Activated T-cell treated with anti-CD3 and anti-CD28 coated beads, Interleukin-2, amount 50 U/mL, for 24 hours (primary cell): Measurements from ENCODE around the gene THTPA.
A peak's percentile ranks its signal among the peaks of the same experiment; 100 is the strongest.

Experiments
- DNase-seq: peaks from one replicate; pipeline ENCODE4 v3.0.0-alpha.2; 2020
- H3K27ac Mint-ChIP-seq: 2 replicates; pipeline ENCODE4 v1.8.0; 2020; ENCODE audit warnings: mild to moderate bottlenecking, mixed read lengths
- H3K27me3 Mint-ChIP-seq: 2 replicates; pipeline ENCODE4 v1.8.0; 2020; ENCODE audit warnings: mixed read lengths
- H3K36me3 Mint-ChIP-seq: 2 replicates; pipeline ENCODE4 v1.8.0; 2020; ENCODE audit warnings: low read depth, mixed read lengths
- H3K4me1 Mint-ChIP-seq: 2 replicates; pipeline ENCODE4 v1.8.0; 2020; ENCODE audit warnings: low read depth, mixed read lengths
- H3K4me3 Mint-ChIP-seq: 2 replicates; pipeline ENCODE4 v1.8.0; 2020; ENCODE audit warnings: mild to moderate bottlenecking, moderate library complexity, mixed read lengths
- H3K9me3 Mint-ChIP-seq: 2 replicates; pipeline ENCODE4 v1.8.0; 2020; ENCODE audit warnings: mixed read lengths

Gene THTPA

DNA sequence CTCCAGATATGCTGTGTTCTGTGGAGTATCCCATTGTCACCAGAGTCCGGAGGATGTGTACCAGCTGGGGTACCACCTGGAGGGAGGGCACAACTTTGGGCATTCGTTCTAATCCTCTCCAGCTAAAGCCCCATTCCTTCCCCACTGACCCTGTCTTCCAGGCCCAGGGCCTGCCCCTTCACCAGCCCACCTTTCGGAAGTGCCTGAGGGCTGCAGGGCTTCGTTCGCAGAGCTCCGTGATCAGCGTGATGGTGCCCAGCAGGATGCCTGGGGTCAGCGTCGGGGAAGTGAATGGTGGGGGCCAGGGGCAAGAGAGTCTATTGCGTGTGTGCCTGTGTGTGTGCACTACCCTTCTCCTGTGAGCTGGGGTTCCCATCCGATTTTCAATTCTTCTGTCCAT lies 9.6 kb downstream of the THTPA start:
- DNase-seq, result no peak
- H3K9me3 Mint-ChIP-seq, result no peaks in the 10 kb centered on the region
- peaks cover 70% of the 10 kb centered on the region for H3K36me3 Mint-ChIP-seq
- H3K27ac Mint-ChIP-seq, result peak overlapping the region; percentile 41
- H3K27me3 Mint-ChIP-seq, result no peaks in the 10 kb centered on the region
- H3K4me1 Mint-ChIP-seq, result peaks cover 34% of the 10 kb centered on the region
- H3K4me3 Mint-ChIP-seq, result peak overlapping the region; percentile 96

DNA sequence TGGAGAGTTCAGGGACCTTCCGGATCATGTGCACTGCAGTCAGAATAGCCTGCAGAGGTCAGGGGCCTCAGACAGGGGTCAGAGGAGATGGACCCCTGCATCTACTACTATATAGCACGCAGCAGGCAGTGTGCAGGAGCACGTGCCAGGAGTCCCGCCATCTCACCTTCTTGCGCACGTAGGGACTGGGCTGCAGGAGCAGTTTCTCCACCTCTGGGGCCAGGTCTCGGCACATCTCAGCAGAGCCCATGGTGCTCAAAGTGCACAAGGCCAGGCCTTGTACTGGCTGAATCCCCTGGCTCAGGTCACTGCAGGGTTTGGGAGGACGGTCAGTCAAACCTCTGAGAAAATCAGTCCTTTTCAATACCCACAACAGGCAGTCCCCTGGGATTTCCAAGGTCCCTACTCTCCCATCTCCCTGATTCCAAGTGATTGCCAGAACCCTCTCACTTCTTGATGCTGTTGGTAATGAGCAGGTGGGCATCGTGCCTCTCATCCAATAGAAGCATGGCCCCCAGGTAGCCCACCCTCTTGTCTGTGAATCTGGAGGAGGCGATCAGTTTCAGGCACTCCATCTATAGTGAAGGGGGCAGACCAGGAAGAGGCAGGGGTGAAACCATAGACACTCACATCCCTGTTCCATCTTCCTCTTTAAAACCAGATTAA lies 10.2 kb downstream of the THTPA start:
- Mint-ChIP-seq H3K27ac (peak overlapping the region; percentile 98), H3K9me3 (no peaks in the 10 kb centered on the region), H3K4me1 (peaks cover 31% of the 10 kb centered on the region), H3K27me3 (no peaks in the 10 kb centered on the region), H3K36me3 (peaks cover 64% of the 10 kb centered on the region), H3K4me3 (peak overlapping the region; percentile 96)
- DNase-seq, result no peak

DNA sequence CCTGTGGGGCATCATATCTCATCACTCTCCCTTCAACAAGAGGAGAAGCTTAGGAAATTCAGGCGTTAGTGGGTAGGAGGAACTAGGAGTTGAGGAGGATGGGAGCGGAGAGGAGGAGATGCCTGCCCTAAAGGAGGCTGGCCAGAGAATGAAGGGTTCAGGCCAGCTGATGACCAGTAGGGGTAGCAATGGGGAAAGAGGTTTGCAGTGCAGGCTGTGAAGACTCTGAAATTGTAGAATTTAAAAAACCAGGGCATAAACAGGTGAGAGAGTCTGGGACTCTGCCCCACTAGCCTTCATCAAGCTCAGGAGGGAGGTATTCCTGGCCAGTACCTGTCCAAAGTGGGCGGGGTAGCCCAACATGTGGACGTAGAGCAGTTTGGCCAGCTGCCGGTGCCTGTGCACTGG lies 10.7 kb downstream of the THTPA start:
- Mint-ChIP-seq H3K27ac (peak overlapping the region; percentile 98), H3K27me3 (no peaks in the 10 kb centered on the region), H3K9me3 (no peaks in the 10 kb centered on the region), H3K36me3 (peaks cover 58% of the 10 kb centered on the region), H3K4me3 (peak overlapping the region; percentile 96), H3K4me1 (peaks cover 30% of the 10 kb centered on the region)
- DNase-seq, result no peak

DNA sequence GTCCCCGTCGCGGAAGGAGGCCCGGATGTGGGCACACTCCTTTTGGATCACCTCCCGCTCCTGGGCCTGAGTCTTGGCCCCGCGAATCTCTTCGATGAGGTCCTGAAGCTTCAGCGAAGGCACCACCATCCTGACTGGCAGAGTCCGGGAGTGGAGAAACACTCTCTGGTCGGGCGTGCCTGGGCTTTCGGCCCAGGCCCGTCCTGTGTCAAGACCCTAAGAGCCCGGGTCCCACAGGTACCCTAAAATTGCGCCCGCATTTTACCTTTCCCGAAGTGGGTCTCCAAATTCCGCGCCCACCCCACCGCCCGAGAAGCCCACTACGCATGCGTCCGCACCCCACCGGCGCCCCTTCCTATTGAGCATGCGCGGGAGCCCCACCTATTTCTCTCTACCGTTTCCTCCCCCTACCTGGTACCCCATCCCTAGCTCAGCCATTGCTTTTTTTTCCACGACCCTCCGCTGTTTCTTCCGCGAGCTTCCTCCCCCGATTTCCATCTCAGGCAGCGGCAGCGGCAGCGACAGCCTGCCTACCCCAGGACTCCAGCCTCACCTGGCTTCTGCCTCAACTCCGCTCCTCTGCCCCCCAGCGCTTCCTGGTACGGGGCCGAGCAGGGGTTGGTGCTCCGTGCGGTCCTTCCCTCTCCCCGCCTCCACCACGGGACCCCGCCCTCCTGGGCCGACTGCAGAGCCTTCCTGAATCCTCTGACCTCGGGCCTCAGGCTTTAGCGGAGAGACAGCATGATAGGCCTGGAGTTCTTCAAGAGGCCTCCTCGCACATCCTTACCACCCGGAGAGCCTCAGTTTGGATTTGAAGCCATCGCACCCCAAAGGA lies 11.3 kb downstream of the THTPA start, which contains the start of gene AP1G2:
AP1G2 (minus strand) TSS at position 606 of the 835 bp plus-strand sequence; CDS start at position 129, 477 bp downstream.
- no peaks in the 10 kb centered on the region for H3K9me3 Mint-ChIP-seq
- H3K4me3 Mint-ChIP-seq, result peak within 1 kb of the TSS; percentile 96
- peaks cover 28% of the 10 kb centered on the region for H3K4me1 Mint-ChIP-seq
- DNase-seq, result peak; percentile 93
- H3K36me3 Mint-ChIP-seq, result peaks cover 52% of the 10 kb centered on the region
- H3K27ac Mint-ChIP-seq, result peak within 1 kb of the TSS; percentile 98
- peaks cover 1% of the 10 kb centered on the region for H3K27me3 Mint-ChIP-seq

DNA sequence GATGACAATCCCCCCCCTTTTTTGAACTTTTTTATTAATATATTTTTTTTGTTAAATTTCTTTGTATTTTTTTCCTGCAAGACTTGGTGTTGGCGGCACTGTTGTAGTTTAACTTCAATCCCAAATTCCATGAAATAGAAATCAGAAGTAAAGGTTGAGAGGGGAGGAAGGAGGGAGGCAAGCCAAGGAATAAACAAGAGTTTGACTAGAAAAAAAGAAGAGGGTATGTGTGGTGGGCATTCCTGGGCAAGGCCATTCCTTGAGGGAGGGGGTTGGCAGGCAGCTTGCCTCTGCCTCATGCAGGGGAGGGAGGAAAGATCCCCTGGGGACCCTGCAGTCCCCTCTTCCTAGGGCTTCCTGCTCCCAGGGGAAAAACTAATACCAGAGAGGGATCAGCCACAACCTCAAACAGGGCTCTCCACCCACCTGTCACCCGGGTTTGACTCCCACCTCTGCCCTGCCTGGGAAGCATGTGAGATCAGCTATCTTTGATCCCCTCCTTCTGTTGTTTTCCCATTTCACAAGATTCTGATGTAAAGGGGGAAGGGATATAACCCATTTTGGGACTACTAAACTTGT lies 12.0 kb downstream of the THTPA start:
- Mint-ChIP-seq H3K36me3 (peaks cover 45% of the 10 kb centered on the region), H3K9me3 (no peaks in the 10 kb centered on the region), H3K4me1 (peaks cover 24% of the 10 kb centered on the region)

DNA sequence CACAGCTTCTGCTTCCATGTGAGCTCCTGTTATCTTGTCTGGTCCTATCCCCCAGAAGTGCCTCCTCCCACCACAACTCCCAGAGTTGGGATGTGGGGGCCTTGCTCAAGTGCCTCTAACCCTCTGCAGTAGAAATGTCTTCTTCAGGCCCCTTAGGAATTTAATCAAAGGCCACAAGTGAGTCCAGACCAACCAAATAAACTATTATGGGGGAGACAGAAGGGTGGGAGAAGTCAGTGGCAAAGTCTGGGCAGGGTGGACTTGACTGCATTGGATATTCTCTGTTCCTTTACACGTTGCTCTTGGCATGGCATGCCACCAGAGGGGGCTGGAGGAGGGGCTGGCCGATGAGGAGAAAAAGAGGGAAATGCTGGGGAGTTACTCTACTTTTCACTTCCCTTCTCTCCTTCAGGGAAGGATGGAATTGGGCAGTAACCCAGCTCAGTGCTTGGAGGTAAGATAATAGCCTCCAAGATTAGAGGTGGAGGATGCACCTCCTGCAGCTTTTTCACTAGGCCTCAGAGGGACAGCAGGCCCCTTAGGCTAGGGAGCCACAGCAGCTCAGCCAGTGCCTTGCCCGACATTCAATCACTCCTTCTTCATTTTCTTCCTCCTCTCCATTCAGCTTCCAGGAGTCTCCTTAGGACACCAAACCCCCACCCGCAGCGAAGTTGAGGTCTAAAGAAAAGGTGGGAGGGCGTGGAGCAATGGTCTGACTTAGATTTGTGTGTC lies 12.7 kb downstream of the THTPA start:
- peaks cover 12% of the 10 kb centered on the region for H3K27me3 Mint-ChIP-seq
- peak overlapping the region; percentile 96 for H3K4me3 Mint-ChIP-seq
- peaks cover 39% of the 10 kb centered on the region for H3K36me3 Mint-ChIP-seq
- H3K4me1 Mint-ChIP-seq, result peaks cover 24% of the 10 kb centered on the region
- no peak for DNase-seq
- peak overlapping the region; percentile 98 for H3K27ac Mint-ChIP-seq
- H3K9me3 Mint-ChIP-seq, result no peaks in the 10 kb centered on the region

More for the DNA sequence above, 12.0 kb downstream of the THTPA start:
- peaks cover 6% of the 10 kb centered on the region for H3K27me3 Mint-ChIP-seq
- peak overlapping the region; percentile 98 for H3K27ac Mint-ChIP-seq
- peak overlapping the region; percentile 96 for H3K4me3 Mint-ChIP-seq
- no peak for DNase-seq

DNA sequence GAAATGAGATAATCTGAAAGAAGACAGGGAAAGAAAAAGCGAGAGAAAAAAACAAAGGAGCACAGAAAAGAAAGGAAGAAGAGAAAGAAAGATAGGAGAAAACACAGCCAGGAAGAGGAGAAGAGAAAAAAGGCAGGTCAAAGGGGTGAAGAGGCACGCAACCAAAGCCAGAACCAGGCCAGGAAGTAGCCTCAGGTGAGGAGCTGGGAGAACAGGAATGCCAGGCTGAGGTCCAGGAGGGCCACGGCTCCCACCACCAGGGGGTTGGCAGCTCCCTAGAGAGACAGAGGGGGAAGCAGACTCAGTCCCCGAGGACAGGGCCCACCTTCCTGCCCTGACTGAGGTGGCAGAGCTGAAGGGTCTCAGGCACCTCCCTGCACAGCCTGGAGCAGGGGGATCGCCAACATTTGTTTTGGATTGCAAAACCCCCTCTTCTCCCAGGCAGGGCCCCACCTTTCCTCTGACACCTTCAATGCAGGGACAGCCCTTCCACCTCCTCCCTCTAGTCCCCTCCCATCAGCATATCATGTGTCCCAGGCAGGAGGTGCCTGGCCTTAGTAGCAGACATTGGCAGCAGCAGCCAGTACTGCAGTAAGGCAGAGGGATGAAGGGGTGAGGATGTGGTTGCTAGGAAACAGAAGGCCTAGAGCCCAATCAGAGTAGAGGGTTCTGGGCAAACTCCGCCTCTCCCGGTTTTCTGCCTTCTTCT lies 13.5 kb downstream of the THTPA start:
- peaks cover 24% of the 10 kb centered on the region for H3K4me1 Mint-ChIP-seq
- peak overlapping the region; percentile 7 for H3K27ac Mint-ChIP-seq
- H3K36me3 Mint-ChIP-seq, result peaks cover 30% of the 10 kb centered on the region

DNA sequence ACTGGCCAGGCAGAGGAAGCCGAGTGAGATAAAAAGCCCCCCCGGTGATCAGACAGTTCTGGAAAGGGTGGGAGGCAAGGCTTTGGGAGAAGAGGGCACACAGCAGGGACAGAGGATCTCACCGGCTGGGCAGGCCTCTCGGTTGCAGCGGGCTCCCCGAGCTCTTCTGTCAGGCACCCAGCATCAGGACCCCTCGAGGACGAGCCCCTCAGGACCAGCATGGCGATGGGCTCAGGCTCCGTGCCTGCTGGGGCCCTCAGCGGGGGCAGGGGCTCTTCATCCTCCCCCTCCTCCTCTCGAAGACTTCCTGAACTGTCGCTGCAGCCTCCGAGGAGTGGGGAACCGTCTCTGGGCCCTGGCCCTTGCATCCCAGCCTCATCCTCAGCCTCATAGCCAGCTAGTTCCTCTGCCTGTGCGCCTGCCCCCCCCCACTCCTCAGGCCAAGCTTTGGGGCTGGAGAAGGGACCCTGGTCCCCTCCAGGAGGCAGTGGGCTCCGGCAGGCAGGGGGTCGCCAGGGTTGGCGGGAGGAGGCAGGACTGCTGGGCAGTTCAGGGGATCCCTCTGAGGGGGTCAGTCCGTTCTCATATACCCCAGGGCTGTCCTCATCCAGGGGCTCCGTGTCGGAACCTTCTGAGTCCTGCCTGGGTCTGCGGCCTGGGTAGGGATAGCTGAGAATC lies 14.9 kb downstream of the THTPA start:
- Mint-ChIP-seq H3K27me3 (peaks cover 24% of the 10 kb centered on the region), H3K36me3 (peaks cover 17% of the 10 kb centered on the region), H3K9me3 (no peaks in the 10 kb centered on the region), H3K27ac (no peak overlapping the region), H3K4me3 (no peak overlapping the region), H3K4me1 (peaks cover 24% of the 10 kb centered on the region)
- peak; percentile 25 for DNase-seq

More for the DNA sequence above, 13.5 kb downstream of the THTPA start:
- Mint-ChIP-seq H3K4me3 (no peak overlapping the region), H3K9me3 (no peaks in the 10 kb centered on the region), H3K27me3 (peaks cover 14% of the 10 kb centered on the region)
- DNase-seq, result no peak

DNA sequence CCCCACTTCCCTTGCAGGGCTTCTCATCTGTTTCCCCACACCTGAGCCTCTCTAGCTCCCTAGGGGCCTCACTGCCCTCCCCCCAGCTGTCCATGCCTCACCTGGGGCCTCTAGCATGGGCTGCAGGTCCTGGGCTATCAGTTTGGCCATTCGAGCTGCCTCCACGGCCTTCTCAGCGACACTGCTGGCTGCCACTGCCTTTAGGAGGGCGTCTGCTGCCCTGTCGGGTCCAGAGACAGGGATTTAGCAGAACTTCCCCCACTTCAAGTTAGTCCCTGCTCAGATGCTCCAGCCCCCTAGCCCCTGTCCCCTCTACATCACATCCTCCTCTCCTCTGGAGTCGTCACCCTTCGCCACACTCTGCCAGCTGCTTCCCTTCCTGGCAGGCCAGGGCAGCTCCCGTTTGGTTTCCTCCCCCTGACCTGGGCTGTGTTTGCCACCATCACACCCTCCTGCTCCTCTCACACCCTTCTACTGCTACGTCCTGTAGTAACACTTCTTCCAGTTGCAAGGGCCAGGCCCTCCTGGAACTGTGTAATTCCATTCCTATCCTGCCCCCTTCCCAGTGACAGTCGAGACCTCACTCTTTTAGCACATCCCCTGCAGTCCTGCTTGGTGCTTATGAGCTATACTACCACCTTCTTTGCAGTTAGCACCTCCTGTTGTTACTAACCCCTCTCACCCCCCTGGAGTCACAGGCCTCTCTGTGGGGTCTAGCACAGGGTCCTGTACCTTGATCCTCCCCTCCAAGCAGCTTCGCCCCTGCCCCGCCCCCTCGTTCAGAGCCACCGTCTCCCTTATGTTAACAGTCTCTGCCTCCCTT lies 15.8 kb downstream of the THTPA start:
- Mint-ChIP-seq H3K4me1 (peaks cover 23% of the 10 kb centered on the region), H3K27me3 (peaks cover 32% of the 10 kb centered on the region), H3K36me3 (peaks cover 8% of the 10 kb centered on the region), H3K27ac (no peak overlapping the region), H3K4me3 (no peak overlapping the region), H3K9me3 (no peaks in the 10 kb centered on the region)
- no peak for DNase-seq

DNA sequence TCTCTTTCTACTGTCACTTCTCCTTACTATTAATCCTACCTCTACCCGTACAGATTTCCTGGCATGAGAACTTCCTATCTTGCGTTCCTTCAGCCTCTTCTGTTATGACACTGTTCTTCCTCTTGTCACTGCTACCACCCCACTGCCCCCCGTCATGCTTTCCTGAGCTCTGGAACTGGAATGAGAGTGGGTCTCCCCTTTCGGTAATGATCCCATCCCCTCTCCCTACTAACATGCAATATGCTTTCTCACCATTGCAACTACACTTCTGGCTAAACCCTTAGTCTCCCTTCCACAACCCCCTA lies 16.4 kb downstream of the THTPA start:
- DNase-seq, result no peak
- peaks cover 35% of the 10 kb centered on the region for H3K27me3 Mint-ChIP-seq
- H3K4me1 Mint-ChIP-seq, result peaks cover 26% of the 10 kb centered on the region
- H3K36me3 Mint-ChIP-seq, result peaks cover 2% of the 10 kb centered on the region
- H3K4me3 Mint-ChIP-seq, result no peak overlapping the region
- no peak overlapping the region for H3K27ac Mint-ChIP-seq
- H3K9me3 Mint-ChIP-seq, result no peaks in the 10 kb centered on the region

DNA sequence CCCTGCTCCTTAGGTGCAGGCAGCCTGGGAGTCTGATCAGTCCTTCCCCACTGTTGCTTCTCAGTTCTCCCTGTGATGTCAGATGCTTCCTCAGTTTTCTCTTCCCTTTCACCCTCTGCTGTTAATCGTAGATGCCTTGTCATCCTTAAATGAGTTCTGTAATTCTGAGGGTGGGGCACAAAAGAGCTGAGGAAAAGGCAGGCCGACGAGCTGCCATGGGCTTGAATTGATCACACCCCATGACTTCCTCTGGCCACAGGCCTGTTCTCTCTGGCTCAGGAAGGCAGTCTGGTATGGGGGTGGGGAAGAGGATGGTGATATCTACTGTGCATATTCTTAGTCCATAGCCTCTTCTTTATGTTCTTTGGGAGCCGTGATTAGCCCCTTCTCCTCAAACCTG lies 16.8 kb downstream of the THTPA start:
- H3K4me3 Mint-ChIP-seq, result no peak overlapping the region
- H3K27ac Mint-ChIP-seq, result no peak overlapping the region
- peaks cover 23% of the 10 kb centered on the region for H3K4me1 Mint-ChIP-seq
- no peaks in the 10 kb centered on the region for H3K9me3 Mint-ChIP-seq
- H3K36me3 Mint-ChIP-seq, result no peaks in the 10 kb centered on the region
- no peak for DNase-seq
- peaks cover 38% of the 10 kb centered on the region for H3K27me3 Mint-ChIP-seq

DNA sequence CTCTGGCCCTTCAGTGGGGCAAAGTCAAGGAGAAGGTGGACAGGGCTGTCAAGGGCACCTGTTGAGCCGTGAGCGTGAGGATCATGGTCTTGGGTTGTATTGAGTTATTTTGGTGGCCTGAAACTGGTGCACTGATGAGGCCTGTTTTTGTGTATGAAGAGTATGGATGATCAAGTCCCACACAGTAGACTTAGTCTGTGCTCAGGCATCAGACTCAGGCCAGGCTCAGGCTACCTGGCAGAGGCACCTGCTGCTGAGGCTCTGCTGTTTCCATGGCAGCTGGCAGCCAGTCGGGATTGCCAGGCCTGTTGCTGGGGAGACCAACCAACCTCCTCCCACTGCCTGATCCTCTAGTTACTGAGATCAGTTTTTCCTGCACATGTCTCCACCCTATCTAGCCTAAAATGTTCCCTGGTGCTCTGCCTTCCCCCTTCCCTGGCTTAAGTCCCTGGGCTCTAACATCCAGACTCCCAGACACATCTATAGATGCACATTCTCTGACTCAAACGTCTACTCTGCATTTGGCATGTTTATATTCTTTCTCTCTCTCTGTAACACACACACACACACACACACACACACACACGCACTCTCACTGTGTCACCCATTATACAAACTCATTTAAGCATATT lies 17.4 kb downstream of the THTPA start:
- H3K36me3 Mint-ChIP-seq, result no peaks in the 10 kb centered on the region
- no peak overlapping the region for H3K27ac Mint-ChIP-seq
- H3K4me3 Mint-ChIP-seq, result no peak overlapping the region
- DNase-seq, result no peak
- H3K27me3 Mint-ChIP-seq, result peaks cover 45% of the 10 kb centered on the region
- peaks cover 19% of the 10 kb centered on the region for H3K4me1 Mint-ChIP-seq
- no peaks in the 10 kb centered on the region for H3K9me3 Mint-ChIP-seq
